ENCODE results near the gene SBF1.

DNA sequence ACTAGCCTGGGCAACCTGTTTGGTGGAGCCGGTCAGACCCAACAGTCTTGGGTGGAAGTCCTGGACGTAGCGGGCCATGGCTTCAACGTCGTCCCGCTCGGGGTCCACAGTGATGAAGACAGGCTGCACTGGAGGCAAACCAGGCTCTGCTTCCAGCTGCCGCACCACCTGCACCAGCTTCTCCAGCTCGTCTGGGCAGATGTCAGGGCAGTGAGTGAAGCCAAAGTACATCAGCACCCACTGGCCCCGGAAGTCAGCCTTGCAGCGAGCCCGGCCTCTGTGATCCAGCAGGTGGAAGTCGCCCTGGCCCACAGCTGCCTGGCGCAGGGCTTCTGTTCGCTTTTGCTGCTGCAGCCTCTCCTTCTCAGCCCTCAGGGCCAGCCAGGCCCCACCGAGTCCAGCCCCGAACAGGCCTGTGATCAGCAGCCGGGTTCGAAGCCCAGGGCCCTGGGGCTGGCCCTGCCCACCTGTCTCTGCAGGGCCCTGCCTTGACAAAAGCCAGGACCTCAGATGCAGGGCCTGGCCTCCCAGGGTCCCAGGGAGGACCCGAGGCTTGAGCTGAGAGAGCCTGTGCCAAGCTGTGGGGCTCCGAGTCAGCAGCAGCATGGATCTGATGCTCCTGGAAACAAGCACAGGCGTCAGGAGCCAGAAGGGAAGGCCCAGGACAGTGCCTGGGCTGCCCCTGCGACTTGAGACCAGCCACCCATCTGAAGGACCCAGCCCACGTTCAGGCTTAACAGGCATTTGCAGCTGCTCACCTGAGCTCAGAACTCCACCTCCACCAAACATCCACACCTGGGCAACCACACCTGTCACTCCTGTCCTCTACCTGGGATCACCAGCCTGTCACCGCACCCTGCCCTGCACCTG lies 49.2 kb upstream of the SBF1 start:
- TF ChIP-seq, protein P1, sequence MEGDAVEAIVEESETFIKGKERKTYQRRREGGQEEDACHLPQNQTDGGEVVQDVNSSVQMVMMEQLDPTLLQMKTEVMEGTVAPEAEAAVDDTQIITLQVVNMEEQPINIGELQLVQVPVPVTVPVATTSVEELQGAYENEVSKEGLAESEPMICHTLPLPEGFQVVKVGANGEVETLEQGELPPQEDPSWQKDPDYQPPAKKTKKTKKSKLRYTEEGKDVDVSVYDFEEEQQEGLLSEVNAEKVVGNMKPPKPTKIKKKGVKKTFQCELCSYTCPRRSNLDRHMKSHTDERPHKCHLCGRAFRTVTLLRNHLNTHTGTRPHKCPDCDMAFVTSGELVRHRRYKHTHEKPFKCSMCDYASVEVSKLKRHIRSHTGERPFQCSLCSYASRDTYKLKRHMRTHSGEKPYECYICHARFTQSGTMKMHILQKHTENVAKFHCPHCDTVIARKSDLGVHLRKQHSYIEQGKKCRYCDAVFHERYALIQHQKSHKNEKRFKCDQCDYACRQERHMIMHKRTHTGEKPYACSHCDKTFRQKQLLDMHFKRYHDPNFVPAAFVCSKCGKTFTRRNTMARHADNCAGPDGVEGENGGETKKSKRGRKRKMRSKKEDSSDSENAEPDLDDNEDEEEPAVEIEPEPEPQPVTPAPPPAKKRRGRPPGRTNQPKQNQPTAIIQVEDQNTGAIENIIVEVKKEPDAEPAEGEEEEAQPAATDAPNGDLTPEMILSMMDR (IDR thresholded peaks at IDR 0.05) = no peak
- no peak for TF ChIP-seq POLR2A (IDR thresholded peaks at IDR 0.05)

Measured in ovary (tissue), 3 donors.